22Rv1 (cell line): Measurements from ENCODE around the gene EPS8L2.
A peak's percentile ranks its signal among the peaks of the same experiment; 100 is the strongest.
"Not testable (repeated sequence)": the region's sequence is repeated elsewhere in the genome, so short reads cannot be mapped to it uniquely, and the experiment has no call there.

ENCODE experiments used
- H3K27ac ChIP-seq: fragments of 450-650 bp; 2 replicates; pipeline ENCODE4 v1.5.1; 2017
- ZFX ChIP-seq: fragments of 450-650 bp; IDR thresholded peaks from 2 replicates; pipeline ENCODE4 v1.6.1; 2017; ENCODE audit warnings: antibody characterized with exemption, borderline replicate concordance
- TF ChIP-seq, protein P1 (sequence below): fragments of 450-650 bp; IDR thresholded peaks from 2 replicates; pipeline ENCODE4 v1.5.1; 2017; ENCODE audit warnings: mild to moderate bottlenecking

The EPS8L2 gene

DNA sequence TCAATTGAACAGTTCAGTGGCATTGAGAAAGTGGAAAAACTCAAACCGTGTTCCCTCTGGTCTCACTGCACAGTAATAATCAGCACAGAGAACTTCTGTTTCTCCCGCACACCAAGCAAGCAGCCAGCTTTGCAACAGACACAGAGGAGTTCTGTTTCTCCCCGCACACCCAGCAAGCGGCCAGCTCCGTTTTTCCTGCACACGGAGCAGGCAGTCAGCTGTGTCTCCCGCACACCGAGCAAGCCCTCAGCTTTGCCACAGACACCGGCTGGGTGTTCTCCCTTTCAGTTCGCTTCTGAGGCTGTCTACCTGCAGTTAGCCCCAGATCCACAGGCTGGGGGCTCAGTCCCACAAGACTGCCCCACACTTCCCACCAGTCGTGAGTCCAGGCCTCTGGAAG lies 31.3 kb downstream of the EPS8L2 start:
- TF ChIP-seq, protein P1, sequence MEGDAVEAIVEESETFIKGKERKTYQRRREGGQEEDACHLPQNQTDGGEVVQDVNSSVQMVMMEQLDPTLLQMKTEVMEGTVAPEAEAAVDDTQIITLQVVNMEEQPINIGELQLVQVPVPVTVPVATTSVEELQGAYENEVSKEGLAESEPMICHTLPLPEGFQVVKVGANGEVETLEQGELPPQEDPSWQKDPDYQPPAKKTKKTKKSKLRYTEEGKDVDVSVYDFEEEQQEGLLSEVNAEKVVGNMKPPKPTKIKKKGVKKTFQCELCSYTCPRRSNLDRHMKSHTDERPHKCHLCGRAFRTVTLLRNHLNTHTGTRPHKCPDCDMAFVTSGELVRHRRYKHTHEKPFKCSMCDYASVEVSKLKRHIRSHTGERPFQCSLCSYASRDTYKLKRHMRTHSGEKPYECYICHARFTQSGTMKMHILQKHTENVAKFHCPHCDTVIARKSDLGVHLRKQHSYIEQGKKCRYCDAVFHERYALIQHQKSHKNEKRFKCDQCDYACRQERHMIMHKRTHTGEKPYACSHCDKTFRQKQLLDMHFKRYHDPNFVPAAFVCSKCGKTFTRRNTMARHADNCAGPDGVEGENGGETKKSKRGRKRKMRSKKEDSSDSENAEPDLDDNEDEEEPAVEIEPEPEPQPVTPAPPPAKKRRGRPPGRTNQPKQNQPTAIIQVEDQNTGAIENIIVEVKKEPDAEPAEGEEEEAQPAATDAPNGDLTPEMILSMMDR, result no peak
- TF ChIP-seq ZFX, result no peak
- H3K27ac ChIP-seq, result no peak overlapping the region

GRCh38 chr11:737899-738298 lies 31.9 kb downstream of the EPS8L2 start:
- H3K27ac ChIP-seq, result not testable (repeated sequence)

- H3K27ac ChIP-seq, result no peak overlapping the region
- TF ChIP-seq ZFX, result no peak
- TF ChIP-seq, protein P1, result no peak
These were observed 36.1 kb downstream of the EPS8L2 start for GRCh38 chr11:742156-742546.

DNA sequence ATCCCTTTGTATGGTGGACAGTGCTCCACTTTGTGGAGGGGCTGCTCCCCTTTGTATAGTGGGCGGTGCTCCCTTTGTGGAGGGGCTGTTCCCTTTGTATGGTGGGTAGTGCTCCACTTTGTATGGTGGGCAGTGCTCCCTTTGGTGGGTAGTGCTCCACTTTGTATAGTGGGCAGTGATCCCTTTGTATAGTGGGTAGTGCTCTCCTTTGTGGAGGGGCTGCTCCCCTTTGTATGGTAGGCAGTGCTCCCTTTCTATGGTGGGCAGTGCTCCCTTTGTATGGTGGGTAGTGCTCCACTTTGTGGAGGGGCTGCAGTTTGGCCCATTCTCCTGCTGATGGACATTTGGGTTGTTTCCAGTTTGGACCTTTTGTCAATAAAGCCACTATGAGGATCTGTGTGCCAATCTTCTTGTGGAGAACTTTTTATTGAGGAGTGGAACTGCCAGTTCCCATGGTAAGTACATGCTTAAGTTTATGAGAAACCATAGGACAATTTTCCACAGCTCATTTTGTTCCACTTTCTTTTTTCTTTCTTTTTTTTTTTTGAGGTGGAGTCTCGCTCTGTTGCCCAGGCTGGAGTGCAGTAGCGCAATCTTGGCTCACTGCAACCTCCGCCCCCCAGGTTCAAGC lies 36.7 kb downstream of the EPS8L2 start:
- TF ChIP-seq, protein P1, result no peak
- TF ChIP-seq ZFX, result no peak
- no peak overlapping the region for H3K27ac ChIP-seq

DNA sequence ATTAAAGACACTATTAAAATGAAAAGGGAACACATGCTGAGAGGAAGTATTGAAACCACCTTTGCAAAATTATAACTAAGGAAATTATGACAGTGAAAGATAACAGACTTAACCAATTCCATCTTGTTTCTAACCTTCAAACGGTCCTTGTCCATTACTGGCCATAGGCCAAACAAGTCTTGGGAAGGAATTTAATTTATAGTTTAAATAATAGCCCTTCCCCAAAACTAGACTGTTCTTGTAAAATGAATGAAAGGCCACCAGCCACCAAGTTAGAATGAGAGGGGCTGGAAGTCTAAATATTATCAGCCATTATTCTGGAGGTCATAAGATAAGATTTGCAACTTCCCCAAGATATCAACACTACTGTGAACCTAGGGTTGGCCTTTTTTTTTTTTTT lies 39.4 kb downstream of the EPS8L2 start:
- no peak overlapping the region for H3K27ac ChIP-seq
- TF ChIP-seq, protein P1, result no peak
- no peak for TF ChIP-seq ZFX

GRCh38 chr11:746289-747157 lies 40.5 kb downstream of the EPS8L2 start:
- no peak for TF ChIP-seq ZFX
- TF ChIP-seq, protein P1, result no peak
- H3K27ac ChIP-seq, result peak overlapping the region; percentile 66

DNA sequence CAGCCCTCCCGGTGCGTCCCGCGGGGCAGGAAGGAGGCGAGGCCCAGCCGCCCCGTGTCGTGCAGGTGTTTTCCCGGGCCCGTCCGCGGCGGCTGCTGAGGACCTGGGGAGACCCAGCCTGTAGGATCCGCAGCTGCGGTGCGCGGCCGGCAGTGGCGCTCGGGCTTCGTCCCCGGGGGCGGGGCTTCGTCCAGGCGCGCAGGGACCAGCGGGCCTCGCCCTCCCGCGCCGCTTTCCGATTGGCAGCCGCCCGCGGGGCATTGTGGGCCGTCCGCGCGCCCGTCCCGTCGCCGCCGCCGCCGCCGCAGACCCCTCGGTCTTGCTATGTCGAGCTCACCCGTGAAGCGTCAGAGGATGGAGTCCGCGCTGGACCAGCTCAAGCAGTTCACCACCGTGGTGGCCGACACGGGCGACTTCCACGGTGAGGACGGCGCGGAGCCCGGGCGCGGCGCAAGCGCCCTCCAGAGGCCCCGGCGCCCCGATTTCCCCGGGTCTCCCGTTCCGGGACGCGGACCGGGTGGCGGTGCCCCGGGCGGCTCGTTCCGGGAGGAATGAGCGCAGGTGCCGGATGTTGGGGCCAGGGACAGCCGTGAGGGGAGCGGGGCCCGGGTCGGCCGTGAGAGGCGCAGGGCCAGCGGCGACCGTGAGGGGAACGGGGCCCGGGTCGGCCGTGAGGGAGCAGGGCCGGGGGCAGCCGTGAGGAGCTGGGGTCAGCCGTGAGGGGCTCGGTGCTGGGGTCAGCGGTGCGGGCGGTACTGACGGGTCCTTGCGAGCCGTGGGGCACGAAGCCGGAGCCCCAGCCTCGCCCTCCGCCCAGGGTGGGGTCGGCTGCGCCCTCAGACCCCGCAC lies 41.4 kb downstream of the EPS8L2 start, which contains the start of gene TALDO1:
TALDO1 (plus strand) TSS at position 307 of the 849 bp plus-strand sequence; CDS start at position 325, 18 bp downstream.
- TF ChIP-seq, protein P1, result peak; percentile 50
- TF ChIP-seq ZFX, result no peak
- peak within 1 kb of the TSS; percentile 66 for H3K27ac ChIP-seq
